HG02840 (cell line): Measurements from ENCODE around the gene RBM28.

Source experiments
- ATAC-seq: cut with Tn5 transposase; IDR thresholded peaks from one replicate; pipeline ENCODE4 v1.9.1; 2021; ENCODE audit warnings: mild to moderate bottlenecking, moderate library complexity, moderate number of reproducible peaks; ENCODE audit not compliant: unreplicated experiment, low FRiP score

Gene RBM28

DNA sequence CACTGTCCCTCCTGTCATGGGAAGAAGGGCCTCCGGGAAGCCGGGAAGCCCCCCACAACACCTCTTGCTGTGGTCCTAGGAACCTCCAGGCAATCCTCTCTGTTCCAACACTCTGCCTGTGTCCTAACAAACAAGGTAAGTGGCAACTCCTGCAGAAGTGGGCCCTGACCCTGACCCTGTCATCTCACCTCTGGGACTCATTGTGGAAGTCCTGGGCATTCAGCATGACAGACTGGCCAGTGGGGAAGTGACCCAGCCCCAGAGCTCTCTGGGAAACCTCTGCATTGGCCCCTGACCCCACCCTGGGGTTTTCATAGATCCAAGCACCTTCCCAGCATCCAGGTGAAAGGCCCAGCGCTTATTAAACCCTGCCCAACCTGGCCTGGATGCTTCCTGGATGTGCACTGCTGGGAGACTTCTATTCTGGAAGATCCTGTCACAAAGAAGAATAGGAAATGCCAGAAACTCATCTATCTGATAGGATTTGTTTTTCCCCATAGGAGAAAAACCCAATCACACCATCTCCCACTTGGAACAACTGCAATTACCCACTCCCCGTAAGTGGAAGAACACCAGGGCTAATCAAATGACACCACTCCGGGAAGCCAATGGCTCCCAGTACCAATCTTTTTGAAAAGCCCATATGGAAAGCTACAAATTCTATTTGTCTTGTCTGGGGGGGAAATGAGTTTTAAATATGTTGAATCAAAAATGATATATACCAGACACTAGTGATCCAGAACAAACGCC is 78.4 kb downstream of the RBM28 start:
- no peak for ATAC-seq

DNA sequence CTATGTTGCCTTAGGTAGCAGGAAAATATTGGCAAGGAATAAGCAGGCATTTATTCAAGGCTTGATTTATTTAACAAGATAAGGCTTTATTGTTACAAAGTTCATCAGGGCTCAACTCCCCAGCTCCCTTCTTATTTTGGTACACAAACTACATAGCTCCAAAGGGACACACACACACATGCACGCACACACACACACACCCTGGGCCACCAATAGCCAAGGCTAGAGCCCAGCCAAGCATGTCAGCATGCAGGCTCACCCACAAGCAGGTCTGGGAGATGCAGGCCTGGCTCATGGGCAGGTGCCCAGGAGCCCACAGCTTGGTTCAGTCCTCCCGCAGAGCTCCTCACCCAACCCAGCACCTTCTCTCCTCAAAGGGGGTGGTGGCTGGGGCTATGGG is 79.2 kb downstream of the RBM28 start:
- ATAC-seq = no peak

DNA sequence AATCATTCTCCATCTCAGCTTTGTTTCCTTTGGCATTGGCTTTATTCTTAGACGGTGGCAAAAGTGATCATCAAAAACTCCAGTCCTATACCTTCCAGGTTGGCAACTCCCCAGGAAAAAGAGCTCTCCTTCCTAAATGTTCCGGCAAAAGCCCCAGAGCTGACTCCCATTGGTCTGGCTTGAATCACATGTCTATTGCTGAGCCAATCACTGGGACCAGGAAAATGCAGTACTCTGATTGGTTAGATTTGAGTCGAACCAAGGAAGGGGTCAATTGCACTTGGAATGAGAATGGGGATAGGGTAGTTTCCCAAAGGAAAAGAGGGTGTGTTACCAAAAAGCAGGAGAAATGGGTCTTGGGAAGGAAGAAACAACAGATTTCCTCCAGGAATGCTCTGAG is 80.3 kb downstream of the RBM28 start:
- no peak for ATAC-seq

DNA sequence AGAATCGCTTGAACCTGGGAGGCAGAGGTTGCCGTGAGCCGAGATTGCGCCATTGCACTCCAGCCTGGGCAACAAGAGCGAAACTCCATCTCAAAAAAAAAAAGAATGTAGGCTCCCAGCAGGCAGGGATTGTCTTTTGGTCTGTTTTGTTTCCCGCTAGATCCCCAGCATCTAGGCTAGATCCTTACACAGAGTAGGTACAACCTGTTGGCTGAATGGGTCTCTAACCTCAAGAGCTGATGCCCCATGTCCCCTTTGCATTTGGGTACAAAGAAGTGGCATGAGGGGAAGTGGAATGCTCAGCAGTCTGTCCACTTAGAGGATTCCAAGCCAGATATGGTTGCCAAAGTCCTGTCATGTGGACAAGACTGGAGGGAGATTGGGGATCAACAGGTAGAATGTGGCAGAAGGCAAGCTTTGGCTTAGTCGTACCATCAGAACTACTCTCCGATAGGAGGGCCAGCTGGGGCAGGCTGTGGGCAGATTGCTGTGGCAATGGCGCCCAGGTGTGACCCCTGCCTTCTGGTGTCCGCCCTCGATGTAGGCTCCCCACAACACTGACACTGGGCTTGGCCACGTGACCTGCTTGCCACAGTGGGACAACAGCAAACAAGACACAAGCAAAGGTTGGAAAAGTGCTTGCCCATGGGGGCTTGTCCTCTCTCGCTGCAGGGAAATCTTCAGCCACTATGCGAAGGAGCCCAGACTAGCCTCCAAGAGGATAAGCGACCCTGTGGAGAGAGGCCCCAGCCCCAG is 81.3 kb downstream of the RBM28 start:
- no peak for ATAC-seq

DNA sequence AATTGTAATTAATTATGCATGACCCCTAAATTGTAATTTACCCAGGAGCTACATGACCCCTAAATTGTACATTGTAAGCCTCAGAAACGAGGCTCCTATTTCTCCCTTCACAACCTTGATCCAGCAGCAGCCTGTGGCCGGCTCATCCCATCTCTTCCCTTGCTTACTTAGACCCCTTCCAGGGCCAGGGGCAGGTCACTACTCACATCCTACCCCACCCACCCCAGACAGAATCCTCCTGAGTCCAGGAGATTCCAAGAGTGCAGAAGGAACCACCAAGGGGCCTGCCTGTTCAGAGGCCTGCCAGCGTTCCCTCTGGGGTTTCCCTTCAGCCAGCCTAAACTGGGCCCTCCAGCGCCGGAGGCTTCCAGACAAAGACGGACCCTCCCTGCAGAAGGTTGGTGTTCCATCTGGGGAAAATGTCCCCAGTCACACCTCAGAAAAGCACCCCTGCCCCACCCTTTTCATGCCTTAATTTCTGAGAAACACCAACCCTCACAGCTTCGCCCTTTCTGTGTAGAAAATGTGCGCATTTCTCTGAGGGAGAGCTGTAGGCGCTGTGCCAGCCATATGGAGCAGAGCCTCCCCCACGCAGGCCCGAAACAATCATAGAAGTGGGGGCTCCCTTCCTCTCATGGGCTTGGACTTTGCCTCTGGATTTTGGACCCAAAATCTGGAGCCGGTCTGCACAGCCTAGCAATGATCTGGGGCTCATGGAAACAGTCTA is 83.5 kb downstream of the RBM28 start:
- no peak for ATAC-seq

DNA sequence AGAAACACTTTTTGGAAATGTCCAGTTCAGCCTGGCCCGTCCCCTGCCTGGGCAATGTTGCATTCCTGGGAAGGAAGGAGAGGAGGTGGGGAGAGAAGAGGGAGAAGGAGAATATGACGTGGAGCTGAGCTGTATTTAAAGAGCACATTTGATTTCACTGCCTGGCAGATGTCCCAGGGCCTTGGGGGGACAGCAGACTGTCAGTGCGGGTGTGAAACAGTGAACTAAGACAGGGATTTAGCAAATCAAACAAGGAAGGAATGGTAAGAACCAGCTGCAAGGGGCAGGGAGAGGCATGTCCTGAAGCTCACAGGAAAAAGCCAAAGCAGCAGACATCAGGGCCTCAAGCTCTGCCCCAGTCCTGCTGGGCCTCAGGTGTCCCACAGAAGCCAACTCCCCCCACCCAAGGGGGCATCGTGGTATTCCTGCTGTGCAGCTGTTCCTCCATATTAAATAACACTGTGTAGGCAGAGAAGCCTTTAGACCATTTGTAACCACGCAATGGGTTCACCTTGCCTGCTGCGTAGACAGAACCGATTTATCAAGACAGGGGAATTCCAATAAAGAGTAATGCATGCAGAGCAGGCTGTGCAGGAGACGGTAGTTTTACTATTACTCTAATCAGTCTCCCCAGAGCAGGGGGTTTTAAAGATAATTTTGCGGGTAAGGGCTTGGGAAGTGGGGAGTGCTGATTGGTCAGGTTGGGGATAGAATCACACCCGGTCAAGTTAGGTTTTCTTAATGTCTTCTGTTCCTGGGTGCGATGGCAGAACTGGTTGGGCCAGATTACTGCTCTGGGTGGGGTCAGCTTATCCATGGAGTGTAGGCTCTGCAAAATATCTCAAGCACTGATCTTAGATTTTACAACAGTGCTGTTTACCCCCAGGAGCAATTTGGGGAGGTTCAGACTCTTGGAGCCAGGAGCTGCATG is 84.3 kb downstream of the RBM28 start:
- ATAC-seq = no peak

DNA sequence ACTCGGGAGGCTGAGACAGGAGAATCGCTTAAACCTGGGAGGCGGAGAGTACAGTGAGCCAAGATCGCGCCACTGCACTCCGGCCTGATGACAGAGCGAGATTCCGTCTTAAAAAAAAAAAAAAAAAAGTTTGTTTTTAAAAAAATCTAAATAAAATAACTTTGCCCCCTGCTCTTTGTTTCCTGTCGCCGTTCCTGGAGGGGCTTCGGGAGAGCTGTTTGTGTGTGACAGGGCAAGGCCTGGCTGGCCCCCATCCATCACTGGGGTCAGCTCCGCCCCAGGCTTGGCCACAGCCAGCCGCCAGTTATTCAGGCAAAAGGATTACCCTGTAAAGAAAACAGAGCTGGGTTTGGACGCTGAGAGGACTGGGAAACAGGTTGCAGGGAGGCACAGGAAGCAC is 86.2 kb downstream of the RBM28 start:
- no peak for ATAC-seq

DNA sequence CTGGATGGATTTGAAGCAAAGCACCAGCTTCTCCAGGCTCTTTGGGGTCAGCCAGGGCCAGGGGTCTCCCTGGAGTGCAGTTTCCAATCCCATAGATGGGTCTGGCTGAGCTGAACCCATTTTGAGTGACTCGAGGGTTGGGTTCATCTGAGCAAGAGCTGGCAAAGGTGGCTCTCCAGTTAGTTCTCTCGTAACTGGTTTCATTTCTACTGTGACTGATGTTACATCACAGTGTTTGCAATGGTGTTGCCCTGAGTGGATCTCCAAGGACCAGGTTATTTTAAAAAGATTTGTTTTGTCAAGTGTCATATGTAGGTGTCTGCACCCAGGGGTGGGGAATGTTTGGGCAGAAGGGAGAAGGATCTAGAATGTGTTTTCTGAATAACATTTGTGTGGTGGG is 88.4 kb downstream of the RBM28 start:
- no peak for ATAC-seq

DNA sequence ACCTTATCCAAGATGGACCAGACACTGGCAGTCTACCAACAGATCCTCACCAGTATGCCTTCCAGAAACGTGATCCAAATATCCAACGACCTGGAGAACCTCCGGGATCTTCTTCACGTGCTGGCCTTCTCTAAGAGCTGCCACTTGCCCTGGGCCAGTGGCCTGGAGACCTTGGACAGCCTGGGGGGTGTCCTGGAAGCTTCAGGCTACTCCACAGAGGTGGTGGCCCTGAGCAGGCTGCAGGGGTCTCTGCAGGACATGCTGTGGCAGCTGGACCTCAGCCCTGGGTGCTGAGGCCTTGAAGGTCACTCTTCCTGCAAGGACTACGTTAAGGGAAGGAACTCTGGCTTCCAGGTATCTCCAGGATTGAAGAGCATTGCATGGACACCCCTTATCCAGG is 89.2 kb downstream of the RBM28 start:
- no peak for ATAC-seq

DNA sequence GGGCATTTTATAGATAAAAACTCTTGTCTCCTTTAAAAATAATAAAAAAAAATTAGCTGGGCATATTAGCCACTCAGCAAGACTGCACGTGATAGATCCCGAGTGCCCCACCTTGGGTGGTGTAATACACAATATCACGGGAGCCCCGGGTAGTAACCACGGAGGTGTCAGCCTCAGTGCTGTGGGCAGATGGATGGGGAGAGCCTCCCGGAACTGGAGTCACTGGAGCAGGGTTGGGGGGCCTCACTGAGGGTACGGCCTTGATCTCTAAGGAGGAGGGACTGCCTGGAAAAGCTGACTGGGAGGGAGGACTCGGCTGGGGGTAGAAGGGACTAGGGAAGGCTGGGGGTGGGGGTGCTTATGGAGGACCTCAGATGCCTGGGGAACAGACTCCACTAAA is 90.0 kb downstream of the RBM28 start:
- no peak for ATAC-seq

DNA sequence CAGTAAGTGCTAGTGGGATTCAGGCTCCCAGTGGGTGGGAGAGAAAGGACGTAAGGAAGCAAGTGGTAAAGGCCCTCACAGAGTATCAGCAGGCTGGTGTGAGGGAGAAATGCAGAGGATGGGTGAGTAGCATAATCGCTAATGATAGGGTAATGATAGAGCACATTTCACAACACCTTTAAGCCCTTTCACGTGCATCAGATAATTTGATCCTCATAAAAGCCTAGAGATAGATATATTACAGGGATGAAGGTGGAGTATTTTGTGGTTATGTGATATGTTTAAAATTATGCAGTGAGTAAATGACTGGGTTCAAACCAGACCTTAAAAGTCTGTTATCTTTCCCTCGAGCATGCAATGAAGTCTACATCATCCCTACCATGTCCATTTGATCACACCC is 92.4 kb downstream of the RBM28 start:
- ATAC-seq = no peak
